ENCODE results near the gene IER3.

- no peak for TF ChIP-seq CTCF (conservative IDR thresholded peaks at IDR 0.05; ENCODE audit: low read depth in 2 of 2)
- TF ChIP-seq EZH2 (IDR thresholded peaks at IDR 0.05; ENCODE audit: low read depth, unreplicated experiment) = no peak
- no peak for TF ChIP-seq REST (IDR thresholded peaks at IDR 0.05; ENCODE audit: unreplicated experiment)
- no peak for TF ChIP-seq POLR2AphosphoS5 (IDR thresholded peaks at IDR 0.05; ENCODE audit: low read depth)
- TF ChIP-seq EZH2phosphoT487 (IDR thresholded peaks at IDR 0.05; ENCODE audit: unreplicated experiment) = no peak
- no peak for TF ChIP-seq ZNF331 (CRISPR knock-in tag; IDR thresholded peaks at IDR 0.05; ENCODE audit: low read depth)
- no peak for TF ChIP-seq ZNF114 (CRISPR knock-in tag; IDR thresholded peaks at IDR 0.05)
- no peak for TF ChIP-seq JUNB (IDR thresholded peaks at IDR 0.05; ENCODE audit: unreplicated experiment)
- no peak for TF ChIP-seq NANOG (IDR thresholded peaks at IDR 0.05; ENCODE audit: borderline replicate concordance)
- TF ChIP-seq STAT1 (IDR thresholded peaks at IDR 0.05; ENCODE audit: unreplicated experiment) = no peak
- TF ChIP-seq CREB1 (CRISPR knock-in tag; IDR thresholded peaks at IDR 0.05; ENCODE audit: low read depth) = no peak
- no peak for TF ChIP-seq ZNF462 (CRISPR knock-in tag; IDR thresholded peaks at IDR 0.05)
- no peak for TF ChIP-seq ETS1 (IDR thresholded peaks at IDR 0.05)
Measured at GRCh38 chr6:30727920-30728553, 16.3 kb downstream of the IER3 start.
